Upper lobe of right lung (tissue), 1 donor: ENCODE data around the gene TTLL1. TPM values are rescaled to one million over a fixed set of nuclear protein-coding genes. Genes with fewer than 3 reads are reported as not detected.

ENCODE experiments used
- ATAC-seq: fragments of 200-7000 bp; cut with Tn5 transposase; one replicate; pipeline ENCODE4 v1.9.1; 2020; ENCODE audit warnings: mild to moderate bottlenecking, moderate library complexity
- DNase-seq: peaks from one replicate; pipeline ENCODE4 v3.0.0-alpha.2; 2020
- H3K27ac ChIP-seq: fragments of 200-600 bp; one replicate; pipeline ENCODE4 v1.8.0; 2022
- H3K27me3 ChIP-seq: fragments of 200-600 bp; one replicate; pipeline ENCODE4 v1.8.0; 2022; ENCODE audit warnings: mild to moderate bottlenecking
- H3K36me3 ChIP-seq: fragments of 200-600 bp; one replicate; pipeline ENCODE4 v1.8.0; 2022
- H3K4me1 ChIP-seq: fragments of 200-600 bp; one replicate; pipeline ENCODE4 v1.8.0; 2022
- H3K4me3 ChIP-seq: fragments of 200-600 bp; one replicate; pipeline ENCODE4 v1.8.0; 2022; ENCODE audit warnings: mild to moderate bottlenecking
- H3K9me3 ChIP-seq: fragments of 200-600 bp; one replicate; pipeline ENCODE4 v1.8.0; 2022
- CTCF ChIP-seq: fragments of 200-600 bp; IDR thresholded peaks from one replicate; pipeline ENCODE4 v1.8.0; 2022; ENCODE audit warnings: antibody characterized with exemption
- intact Hi-C: fragments of 100-400 bp; cut with DNase I; formaldehyde crosslinking; loops from one replicate; pipeline ENCODE4 v1.11.0; 2022
- total RNA-seq: library from RNA; stranded (reverse); fragmentation: NEBNext Ultra II Directional; extraction: Animal tissue kit (Norgen Biotek cat#: 25700); gene quantifications from one replicate; pipeline ENCODE4 v1.2.1, GENCODE V29; 2021
- donor health status: DM: no; HTN: yes; CAD: no; lungs with severe emphysema.

Gene TTLL1
- total RNA-seq, 1 donor from 2014 or later, result 5.1 TPM

- DNase-seq (no peak), ATAC-seq (no peak)
- intact Hi-C loops, result no loop called here
- TF ChIP-seq CTCF, result no peak
- H3K27ac ChIP-seq, result no peak overlapping the region
- H3K4me3 ChIP-seq, result no peak overlapping the region
- H3K4me1 ChIP-seq, result peaks cover 88% of the 10 kb centered on the region
- no peaks in the 10 kb centered on the region for H3K27me3 ChIP-seq
- no peaks in the 10 kb centered on the region for H3K36me3 ChIP-seq
- H3K9me3 ChIP-seq, result no peaks in the 10 kb centered on the region
Observed at GRCh38 chr22:43005106-43005505, 84.1 kb downstream of the TTLL1 start.

- peaks cover 91% of the 10 kb centered on the region for H3K4me1 ChIP-seq
Observed at GRCh38 chr22:43004362-43005035, 84.7 kb downstream of the TTLL1 start.

GRCh38 chr22:43002202-43002586 is 87.0 kb downstream of the TTLL1 start:
- no peak for ATAC-seq
- H3K4me1 ChIP-seq, result peaks cover 77% of the 10 kb centered on the region
- intact Hi-C loops, result no loop called here
- no peak for DNase-seq
- no peak overlapping the region for H3K4me3 ChIP-seq
- TF ChIP-seq CTCF, result no peak
- no peak overlapping the region for H3K27ac ChIP-seq
- no peaks in the 10 kb centered on the region for H3K27me3 ChIP-seq
- H3K9me3 ChIP-seq, result no peaks in the 10 kb centered on the region
- no peaks in the 10 kb centered on the region for H3K36me3 ChIP-seq

More at GRCh38 chr22:43004362-43005035, 84.7 kb downstream of the TTLL1 start:
- no peak for DNase-seq
- Histone ChIP-seq H3K36me3 (no peaks in the 10 kb centered on the region), H3K27me3 (no peaks in the 10 kb centered on the region), H3K27ac (peak overlapping the region; percentile 32), H3K9me3 (no peaks in the 10 kb centered on the region), H3K4me3 (no peak overlapping the region)
- no peak for TF ChIP-seq CTCF
- ATAC-seq, result peak; percentile 49
- intact Hi-C loops, result no loop called here

GRCh38 chr22:43001271-43002201 is 87.7 kb downstream of the TTLL1 start:
- peak; percentile 67 for ATAC-seq
- H3K27ac ChIP-seq, result peak overlapping the region; percentile 52

More at GRCh38 chr22:43001271-43002201, 87.7 kb downstream of the TTLL1 start:
- Histone ChIP-seq H3K27me3 (no peaks in the 10 kb centered on the region), H3K36me3 (no peaks in the 10 kb centered on the region), H3K4me3 (no peak overlapping the region), H3K4me1 (peaks cover 83% of the 10 kb centered on the region), H3K9me3 (no peaks in the 10 kb centered on the region)
- TF ChIP-seq CTCF, result no peak
- no peak for DNase-seq
- intact Hi-C loops, result no loop called here
